ELF-1 (cell line): Measurements from ENCODE around the gene COPZ2.
"Not testable (repeated sequence)": the region's sequence is repeated elsewhere in the genome, so short reads cannot be mapped to it uniquely, and the experiment has no call there.

ENCODE experiments used
- DNase-seq: peaks from one replicate; pipeline ENCODE4 v3.0.0-alpha.2; 2016; ENCODE audit warnings: low read depth, low spot score

The COPZ2 gene

GRCh38 chr17:48031966-48032365, 5.6 kb downstream of the COPZ2 start:
- DNase-seq, result no peak

DNA sequence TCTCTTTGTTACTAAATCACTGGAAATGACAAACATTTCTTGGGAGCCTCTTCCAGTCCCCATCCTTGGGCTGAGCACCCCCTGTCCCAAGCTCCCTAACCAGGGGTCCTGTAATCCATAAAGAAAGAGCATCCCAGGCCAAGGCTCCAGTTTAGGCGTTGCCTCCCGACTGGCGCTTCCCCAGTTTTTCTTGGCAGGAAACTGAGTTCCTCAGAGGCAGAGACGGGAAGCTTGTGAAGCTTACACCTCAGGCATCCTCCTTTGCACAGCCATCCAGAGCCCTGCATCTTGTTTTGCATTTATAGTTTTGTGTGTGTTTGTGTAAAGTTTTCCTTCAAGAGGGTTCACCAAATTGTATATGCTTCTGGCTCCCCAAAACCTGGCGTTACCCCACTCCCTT, 7.1 kb downstream of the COPZ2 start:
- DNase-seq, result no peak

DNA sequence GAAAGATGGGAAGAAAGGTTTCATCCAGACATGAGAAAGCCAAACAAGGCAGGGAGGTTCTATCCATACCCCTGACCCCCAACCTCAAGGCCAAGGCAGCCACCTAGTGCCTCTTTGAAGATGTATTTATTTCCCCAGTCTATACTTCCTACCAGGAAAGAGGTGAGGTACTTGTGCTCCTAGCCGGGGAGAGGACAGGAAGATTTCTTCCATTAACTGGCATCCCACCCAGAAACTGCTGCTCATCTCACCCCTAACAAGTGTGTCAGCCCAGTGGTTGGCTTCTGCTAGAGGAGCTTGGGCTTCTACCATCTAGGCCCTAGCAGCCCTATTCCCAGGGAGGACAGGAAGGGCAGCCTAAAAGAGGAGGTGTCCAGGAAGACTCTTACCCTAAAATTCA, 8.9 kb downstream of the COPZ2 start:
- DNase-seq, result no peak

- no peak for DNase-seq
Observed at GRCh38 chr17:48027322-48027981, 10.1 kb downstream of the COPZ2 start.

GRCh38 chr17:48026502-48027321, 10.9 kb downstream of the COPZ2 start:
- DNase-seq, result peak; percentile 97

- peak; percentile 88 for DNase-seq
Observed at GRCh38 chr17:48025904-48026501, 11.6 kb downstream of the COPZ2 start.

DNA sequence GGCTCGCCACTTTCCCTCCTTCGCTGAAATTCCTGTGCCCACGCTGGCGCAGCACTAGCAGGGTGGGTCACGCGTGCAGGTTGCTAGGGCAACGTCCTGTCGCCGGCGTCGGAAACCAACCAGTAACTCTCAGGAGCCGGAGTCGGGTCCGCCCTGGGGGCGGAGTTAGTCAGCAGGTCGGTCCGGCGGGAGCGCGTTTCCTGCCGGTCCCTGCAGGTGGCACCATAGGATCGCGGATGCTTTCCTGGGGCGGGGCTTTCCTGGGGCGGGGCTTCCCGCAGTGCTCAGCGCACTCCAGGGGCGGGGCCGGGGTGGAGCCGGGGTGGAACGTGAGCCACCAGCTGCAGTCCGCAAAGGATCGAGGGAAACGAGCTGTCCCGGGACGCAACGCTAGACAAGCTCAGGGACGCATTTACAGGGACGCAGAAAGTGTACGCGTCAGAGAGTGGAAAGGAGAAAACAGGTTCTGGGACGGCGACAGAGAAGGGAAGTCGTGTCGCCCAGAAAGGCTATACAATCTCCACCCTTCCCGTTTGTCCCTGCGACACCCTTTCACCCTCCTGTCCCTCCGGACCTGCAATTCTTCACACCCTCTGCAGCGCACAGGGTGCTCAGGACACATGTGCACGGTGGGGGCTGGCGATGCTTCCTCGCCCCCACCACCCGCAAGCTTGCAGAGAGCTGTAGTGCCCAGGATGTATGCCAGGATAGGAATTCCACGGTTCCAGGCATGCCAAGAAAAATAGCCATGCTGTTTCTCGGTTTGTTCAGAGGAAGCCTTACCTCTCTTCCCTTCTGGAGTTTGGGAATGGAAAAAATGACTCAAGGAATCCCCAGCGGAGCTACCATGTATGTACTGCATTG, 12.3 kb downstream of the COPZ2 start:
- peak; percentile 97 for DNase-seq

GRCh38 chr17:48024149-48025039, 13.2 kb downstream of the COPZ2 start:
- DNase-seq, result peak; percentile 72

GRCh38 chr17:48023400-48024148, 14.0 kb downstream of the COPZ2 start:
- DNase-seq, result peak; percentile 91

GRCh38 chr17:48022901-48023300, 14.7 kb downstream of the COPZ2 start:
- no peak for DNase-seq

DNA sequence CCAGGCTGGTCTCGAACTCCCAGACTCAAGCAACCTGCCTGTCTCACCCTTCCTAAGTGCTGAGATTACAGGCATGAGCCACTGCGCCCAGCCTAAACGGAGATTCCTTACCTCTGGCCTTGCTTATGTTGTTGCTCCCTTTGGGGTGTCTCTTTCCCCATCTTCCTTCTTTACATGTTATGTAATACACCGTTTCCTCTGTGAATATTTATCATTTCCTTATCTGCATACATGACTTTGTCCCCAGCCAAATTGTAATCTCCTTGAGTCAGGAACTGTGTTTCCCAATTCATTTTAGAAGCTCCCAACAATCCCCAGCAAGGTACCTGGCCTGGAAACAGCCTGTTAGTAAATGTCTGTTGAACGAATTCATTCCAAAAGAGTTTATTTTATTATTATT, 15.7 kb downstream of the COPZ2 start:
- DNase-seq, result no peak

GRCh38 chr17:48017817-48018158, 19.8 kb downstream of the COPZ2 start:
- not testable (repeated sequence) for DNase-seq

DNA sequence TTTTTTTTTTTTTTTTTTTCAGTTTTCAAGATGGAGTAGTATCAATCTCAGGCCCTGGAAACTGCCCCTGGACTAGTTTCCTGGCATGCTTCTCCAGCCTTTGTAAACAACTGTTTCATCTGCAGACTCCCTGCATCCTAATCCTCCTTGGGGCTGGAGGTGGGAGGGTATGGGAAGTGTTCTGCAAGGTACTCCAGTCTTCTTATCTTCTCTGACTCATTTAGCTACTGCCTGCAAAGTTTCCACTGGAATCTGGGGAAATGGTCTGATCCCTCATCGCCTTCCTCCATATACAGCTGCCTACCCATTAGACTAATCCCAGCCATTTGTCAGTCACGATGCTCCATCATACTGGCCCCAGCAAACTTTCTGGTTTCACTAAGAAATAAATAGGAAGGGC, 21.5 kb downstream of the COPZ2 start:
- DNase-seq, result peak; percentile 74

DNA sequence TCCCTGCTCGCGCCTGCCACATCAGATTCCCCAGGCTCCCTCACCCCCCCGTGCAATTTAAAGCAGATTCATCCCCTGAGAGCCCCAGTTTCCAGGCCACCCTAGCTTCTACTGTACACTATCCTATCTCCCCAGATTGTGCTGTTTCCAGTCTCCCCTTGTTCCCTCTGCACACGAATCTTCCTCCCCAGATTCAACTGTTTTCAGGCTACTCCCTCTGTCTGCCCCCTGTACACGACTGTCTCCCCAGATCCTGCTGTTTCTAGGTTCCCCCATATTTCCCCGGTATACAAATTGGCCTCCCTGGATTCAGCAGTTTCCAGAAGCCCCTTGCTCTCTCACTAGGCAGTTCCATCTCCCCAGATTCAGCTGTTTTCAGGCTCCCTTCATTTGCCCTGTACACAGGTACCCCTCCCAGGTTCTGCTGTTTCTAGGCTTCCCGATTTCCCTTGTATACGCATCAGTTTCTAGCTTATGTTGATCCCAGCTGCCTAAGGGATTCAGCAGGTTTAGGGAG, 22.9 kb downstream of the COPZ2 start:
- no peak for DNase-seq

DNA sequence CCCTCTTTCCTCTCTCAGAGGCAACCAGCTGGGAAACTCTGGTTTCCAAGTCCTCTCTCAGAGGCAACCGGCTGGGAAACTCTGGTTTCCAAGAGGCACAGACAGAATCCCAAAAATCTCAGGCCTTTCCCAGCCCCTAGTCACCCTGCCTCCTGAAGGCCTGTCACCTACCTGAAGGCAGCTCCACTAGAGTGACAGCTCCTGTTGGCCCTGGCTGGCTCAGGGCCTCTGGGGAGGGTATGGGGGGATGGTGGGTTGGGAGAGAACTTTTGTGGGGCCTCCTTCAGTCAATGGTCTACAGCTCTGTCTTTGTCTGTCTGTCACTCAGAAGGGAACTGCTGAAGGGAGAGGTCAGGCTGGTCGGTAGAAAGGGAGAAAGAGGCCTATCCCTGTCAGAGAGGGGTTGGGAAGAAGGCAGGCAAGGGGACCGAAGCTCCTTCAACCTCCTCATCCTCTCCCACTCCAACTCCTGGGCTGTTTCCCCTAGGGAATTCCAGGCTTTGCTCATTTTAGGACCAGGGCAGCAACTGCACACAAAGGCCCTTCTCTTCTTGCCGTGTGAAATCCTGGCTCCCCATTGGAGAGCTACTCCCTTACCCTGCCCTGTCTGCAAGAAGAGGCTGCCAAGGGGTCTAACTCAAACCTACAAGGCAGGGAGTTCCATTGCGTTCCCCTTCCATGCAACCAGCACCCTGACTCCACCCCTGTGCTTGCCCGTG, 23.6 kb downstream of the COPZ2 start:
- DNase-seq, result no peak

GRCh38 chr17:48012654-48013053, 24.9 kb downstream of the COPZ2 start:
- DNase-seq, result no peak

- peak; percentile 85 for DNase-seq
Observed at GRCh38 chr17:48012151-48012520, 25.5 kb downstream of the COPZ2 start.

- peak; percentile 42 for DNase-seq
Observed at GRCh38 chr17:48011405-48012150, 26.0 kb downstream of the COPZ2 start.

- no peak for DNase-seq
Observed at GRCh38 chr17:48010193-48010592, 27.4 kb downstream of the COPZ2 start.
